GM21515 (cell line): ENCODE results near the gene PLEKHA5.
"Not testable (repeated sequence)": the region's sequence is repeated elsewhere in the genome, so short reads cannot be mapped to it uniquely, and the experiment has no call there.

Experiments
- ATAC-seq: cut with Tn5 transposase; IDR thresholded peaks from one replicate; pipeline ENCODE4 v1.9.1; 2021; ENCODE audit not compliant: unreplicated experiment

PLEKHA5 gene

DNA sequence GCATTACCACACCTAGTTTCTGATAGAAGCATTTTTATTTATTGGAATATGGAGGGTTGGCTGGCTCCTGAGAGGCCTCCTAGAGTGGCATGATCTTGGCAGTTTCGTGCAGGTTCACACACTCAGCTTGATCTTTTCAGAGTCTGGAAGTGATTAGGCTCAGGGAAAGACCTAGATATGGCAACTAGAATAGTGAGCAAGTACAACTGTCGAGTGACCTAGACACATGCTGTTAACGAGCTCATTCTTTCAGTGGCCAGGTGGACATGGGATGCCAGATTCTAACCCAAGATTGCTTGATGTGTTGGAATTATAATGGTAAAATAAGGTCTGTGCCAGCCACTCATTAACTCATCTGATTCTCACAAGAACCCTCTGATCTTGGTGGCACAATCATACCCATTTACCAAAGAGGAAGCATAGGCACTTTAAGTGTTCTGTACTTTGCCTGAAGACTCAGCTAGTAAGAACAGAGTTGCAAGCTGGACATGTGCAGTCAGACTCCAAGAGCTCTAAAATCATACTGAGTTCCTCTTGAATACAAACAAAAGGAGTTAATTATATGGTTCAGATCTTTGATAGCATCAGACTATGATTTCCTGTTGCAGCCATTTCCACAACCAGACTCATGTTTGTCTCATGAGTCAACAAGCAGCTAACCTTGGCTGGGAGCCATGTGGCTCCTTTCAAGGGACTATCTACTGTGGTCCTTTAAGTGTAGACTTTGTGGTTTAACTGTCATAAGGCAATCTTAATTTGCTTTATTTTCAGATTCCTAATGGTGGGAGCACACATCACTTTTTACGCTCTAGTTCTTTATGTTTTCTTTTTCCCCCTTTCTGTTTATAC is 144.2 kb downstream of the PLEKHA5 start:
- no peak for ATAC-seq

DNA sequence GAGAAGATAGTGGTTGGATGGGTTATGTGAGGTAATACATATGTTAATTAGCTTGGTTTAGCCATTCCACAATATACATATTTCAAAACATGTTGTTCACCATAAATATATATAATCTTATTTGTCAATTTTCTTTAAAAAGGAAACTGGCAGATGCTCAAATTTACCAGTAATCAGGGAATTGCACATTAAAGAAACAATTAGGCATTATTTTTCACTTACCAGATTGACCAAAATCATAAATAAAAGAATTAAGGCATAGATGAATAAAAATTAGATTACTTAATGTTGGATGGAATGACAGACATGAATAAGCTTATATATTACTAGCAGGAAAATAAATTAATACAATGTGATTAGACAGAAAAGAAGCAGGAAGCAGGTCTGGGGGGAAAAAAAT is 147.2 kb downstream of the PLEKHA5 start:
- no peak for ATAC-seq

DNA sequence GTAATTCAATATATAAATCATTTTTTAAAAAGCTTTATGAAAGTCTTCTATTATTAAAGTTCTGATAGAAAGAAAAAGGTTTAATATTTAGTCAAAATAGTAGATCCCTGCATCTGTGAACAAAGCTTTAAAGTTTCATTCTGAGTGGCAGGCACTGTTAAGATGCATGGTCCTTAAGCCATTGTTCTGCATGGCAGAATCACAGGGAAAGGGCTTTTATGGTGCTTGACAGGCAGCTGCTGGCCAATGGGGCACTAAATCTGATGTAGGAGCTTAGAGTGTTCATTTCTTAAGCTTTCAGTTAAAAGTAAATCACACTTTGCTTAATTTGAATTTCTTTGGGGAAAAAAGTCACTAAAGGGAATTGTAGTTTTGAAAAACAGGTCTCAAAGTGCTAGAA is 148.2 kb downstream of the PLEKHA5 start:
- ATAC-seq: no peak

DNA sequence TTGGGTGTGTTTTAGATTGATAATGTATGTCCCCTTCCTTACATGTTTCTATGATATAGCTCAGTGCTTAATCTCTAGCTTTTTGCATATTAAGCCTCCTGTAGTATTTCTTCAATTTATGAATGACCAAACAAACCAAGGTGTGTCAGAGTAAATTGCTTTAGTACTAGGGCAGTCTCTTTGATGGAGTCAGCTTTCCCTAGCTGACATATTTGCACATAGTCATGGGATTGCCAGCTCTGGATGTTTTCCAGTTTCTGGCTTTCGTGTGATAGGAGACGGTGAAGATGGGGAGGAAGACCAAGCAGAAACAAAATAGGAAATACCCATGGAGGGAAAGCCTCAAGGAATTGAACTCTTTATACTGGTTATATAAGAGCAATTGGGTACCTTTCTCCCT is 148.9 kb downstream of the PLEKHA5 start:
- no peak for ATAC-seq

DNA sequence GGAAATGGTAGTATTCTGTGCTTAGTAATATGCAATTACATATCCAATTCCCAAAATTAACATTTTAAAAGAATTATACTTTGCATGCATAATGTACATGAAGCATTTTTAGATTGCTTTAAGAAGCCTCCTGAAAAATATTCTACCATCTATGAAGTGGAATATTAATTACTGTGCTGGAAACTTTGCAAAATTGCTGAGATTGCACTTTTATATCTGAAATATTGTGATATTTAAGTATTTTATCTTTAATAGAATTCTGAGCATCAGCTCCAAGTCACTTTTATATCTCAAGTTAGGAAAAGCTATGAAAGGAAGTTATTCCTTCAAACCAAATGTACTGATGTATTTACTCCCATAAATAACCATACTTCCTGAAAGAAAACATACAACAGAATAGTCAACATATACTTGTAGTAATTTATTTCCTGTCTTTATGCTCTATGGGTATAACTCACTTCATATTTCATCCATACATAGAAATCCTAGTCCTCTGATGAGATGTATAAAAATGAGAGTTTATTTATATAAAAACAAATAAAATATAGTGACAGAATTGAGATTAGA is 152.7 kb downstream of the PLEKHA5 start:
- ATAC-seq: no peak

DNA sequence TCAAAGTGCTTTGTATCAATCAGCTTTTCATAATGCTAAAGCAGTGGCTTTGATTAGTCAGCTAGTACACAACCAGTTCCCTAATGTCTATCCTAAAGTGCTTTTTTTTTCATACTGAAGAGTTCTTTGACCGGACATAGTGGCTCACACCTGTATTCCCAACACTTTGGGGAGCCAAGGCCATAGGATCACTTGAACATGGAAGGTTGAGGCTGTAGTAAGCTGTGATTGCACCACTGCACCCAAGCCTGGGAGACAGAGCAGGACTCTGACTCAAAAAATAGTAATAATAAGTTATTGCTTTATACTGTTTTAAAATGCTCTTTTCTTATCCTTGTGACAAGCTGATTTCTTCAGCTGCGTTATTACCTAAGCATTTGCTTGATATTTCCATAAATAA is 155.1 kb downstream of the PLEKHA5 start:
- ATAC-seq: no peak

DNA sequence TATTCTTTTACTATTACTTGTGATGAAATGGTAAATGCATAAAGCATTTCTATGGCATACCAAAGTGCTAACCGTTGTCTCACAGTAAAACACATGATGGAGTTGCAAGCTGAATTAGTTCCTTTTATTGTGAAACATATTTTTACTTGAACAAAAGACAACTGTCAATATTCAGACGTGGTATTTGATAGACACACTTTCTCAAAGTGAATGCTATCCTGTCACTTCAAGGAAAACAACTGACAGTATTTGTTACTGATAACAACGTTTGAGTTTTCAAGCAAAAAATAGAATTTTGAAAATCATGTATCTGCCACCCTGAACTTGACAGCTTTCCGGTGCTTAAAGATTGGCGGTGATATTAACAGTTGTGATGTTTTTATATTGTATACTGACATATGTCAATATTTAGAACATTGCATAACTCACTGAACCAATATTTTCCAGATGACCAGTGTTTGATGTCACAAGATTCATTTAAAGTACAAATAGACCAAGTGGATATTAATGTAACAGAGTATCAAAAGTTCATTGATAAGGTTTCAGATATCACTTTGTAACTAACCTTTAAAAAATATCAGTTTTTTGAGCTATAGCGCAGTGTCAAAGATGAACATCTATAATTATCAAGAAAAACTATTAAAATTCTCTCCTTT is 156.4 kb downstream of the PLEKHA5 start:
- ATAC-seq: no peak

DNA sequence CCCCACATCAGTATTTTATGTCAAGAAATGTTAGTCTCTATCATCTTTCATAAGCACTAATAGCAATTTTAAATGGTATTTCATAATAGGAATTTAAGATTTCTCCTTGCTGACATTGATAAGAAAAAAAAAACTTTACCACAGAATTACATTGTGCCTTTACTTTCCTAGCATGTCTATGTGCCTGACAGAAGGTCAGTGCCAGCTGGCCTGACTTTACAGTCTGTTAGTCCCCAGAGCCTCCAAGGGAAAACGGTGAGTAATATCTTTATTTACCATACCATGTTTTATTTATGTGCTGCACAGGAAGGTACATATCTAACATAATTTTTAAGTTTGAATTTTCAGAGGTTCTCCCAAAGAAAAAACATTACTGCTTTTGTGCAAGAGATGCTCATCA is 157.8 kb downstream of the PLEKHA5 start:
- ATAC-seq: no peak

DNA sequence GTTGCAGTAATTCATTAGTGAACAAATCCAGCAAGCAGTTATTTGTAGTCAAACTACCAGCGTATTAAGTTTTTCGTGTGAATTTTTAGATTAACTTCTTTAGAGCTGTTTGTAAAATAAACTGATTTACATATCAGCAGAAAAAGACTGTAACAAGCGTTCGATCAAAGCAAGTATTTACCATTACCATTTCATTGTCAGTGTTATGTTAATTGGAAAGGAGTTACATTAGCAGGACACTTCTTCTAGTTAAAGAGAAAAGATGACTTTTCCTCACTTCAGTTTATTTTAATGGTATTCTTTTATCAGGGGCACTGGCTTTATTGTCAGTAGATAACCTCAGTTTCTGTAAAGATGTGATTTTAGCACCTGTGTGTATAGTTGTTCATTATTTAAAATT is 158.6 kb downstream of the PLEKHA5 start:
- ATAC-seq: no peak

DNA sequence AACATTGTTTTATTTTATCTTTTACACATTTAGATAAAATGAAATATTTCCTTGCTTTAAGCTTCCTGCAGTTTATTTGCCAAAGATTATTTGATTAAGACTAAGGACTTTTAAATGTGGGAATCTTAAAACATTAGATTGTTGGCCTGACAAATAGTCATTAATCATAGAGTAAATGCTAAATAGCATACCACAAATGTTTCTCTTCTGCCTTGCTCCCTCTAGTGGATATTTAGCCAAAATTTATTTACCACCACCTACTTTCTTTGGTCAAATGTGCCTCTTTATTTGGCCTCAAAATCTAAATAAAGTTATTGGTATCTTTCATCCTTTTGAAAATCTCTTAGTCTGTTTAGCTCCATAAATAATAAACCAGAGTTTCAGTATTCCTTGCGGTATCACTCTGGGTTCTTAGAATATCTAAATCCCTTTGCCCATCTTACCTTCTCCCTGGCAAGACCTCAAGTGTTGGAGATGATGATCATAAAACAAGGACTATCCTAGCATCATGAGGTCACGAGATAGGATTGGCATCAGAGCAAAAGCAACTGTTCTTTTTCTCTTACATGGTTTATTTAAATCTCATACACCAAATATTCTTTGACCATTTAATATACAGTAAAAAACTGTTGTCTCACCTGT is 159.2 kb downstream of the PLEKHA5 start:
- ATAC-seq: no peak

DNA sequence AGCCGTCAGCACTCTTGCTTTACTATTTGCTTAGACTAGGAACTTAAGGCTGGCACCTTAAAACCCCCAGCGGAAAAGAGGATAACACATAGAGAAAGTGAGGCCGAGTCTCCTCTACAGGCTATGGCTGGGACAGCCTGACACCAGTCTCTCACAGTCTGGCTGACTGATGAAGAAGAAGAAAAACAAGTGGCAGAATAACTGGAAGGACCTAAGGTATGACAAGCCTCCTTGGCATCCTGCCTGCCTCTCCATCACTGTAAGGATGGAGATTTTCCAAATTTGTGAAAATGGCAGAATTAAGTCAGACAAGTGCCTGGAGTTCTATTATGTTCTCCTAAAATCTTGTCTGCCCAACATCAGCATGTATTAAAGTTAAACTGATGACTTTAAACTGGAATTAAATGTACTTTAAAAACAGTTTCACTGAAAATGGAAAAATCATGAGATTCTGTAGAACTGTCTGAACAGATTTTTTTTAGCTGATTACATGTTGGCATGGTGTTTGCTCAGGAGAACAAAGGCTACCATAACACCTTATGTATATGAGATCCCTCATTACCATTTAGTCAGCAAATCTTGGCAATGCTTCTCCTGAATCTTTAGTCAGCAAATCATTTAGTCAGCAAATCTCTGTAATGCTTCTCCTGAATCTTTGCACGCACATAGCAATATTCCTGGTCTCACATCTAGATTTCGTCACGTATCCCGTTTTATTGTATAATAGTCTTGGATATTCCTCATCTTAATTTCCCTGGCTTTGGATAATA is 169.5 kb downstream of the PLEKHA5 start:
- ATAC-seq: no peak

DNA sequence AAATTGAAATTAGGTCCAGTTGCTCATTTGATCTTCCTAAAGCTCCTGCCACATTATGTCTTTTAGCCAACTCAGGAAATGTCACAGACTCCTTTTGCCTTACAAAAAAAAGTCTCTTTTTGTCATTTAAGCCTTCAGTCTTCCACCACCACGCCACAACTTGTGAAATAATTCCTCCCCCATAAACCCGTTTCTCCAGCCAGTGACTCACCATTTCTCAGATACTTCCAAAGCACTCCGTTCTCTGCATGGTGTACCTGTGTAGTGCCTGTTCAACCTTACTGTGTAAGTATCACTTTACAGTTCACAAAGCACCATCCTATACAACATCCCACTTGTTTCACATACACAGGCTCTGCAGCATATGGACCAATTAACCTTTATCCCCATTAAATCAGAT is 170.2 kb downstream of the PLEKHA5 start:
- ATAC-seq: no peak

DNA sequence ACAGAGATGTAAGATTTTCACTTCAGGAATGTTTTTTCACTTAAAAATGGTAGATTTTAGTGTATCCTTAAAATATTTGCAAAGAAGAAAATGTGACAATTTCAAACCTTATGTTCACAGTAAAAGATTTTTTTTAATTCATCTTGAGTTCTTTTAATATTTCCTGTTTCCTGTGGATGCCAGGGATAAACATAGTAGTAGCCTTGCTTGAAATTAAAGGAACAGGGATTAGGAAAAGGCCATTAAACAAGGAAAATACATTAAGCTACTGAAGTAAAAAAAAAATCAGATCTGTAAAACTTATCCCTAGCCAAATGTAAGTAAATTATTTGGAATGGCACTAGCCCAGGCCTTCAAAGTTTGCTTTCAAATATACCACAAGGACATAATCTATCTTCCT is 171.7 kb downstream of the PLEKHA5 start:
- no peak for ATAC-seq

DNA sequence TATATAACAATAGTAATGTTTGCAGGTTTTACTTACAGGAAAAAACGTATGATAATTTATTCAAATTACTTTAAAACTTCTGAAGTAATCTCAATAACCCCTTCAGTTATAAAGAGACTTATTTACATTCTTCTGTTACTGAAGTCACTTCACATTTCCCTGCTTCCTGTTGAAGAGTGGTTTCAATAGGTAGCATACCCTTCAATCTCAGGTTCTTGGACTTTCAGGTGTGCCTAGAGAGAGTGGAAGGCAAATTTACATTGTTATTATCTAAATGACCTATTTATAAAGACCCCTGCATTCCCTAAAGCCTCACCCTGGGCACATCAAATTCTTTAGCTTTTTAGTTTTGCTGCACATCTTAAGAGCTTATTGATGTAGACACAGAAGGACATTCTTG is 172.2 kb downstream of the PLEKHA5 start:
- ATAC-seq: no peak

DNA sequence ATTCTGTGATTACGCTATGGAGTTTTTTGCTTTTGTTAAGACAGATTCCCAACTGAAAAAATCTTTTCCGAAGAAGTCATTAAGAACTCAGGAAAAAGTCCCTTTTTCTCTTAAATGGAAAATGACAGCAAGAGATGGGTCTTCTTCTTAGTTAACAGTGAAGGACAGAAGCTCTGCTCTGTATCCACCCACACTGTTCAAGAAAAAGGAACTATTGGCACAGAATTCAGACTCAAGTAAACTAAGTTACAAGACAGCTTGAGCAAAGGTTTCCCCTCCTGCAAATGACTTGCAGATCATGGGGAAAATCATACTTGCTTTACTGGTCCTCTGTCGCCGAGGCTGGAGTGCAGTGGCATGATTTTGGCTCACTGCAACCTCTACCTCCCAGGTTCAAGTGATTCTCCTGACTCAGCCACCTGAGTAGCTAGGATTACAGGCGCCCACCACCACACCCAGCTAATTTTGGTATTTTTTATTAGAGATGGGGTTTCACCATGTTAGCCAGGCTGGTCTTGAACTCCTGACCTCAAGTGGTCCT is 172.6 kb downstream of the PLEKHA5 start:
- no peak for ATAC-seq

DNA sequence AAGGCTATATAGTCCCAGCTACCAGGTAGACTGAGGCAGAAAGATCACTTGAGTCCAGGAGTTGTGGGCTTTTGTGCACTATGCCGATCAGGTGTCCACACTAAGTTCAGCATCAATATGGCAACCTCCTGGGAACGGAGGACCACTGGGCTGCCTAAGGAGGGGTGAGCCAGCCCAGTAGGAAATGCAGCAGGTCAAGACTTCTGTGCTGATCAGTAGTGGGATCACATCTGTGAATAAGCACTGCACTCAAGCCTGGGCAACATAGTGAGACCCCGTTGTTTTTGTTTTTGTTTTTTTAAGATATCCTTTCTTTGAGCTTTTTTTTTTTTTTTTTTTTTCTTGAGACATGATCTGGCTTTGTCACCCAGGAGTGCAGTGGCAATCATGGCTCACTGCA is 174.0 kb downstream of the PLEKHA5 start:
- ATAC-seq: no peak

DNA sequence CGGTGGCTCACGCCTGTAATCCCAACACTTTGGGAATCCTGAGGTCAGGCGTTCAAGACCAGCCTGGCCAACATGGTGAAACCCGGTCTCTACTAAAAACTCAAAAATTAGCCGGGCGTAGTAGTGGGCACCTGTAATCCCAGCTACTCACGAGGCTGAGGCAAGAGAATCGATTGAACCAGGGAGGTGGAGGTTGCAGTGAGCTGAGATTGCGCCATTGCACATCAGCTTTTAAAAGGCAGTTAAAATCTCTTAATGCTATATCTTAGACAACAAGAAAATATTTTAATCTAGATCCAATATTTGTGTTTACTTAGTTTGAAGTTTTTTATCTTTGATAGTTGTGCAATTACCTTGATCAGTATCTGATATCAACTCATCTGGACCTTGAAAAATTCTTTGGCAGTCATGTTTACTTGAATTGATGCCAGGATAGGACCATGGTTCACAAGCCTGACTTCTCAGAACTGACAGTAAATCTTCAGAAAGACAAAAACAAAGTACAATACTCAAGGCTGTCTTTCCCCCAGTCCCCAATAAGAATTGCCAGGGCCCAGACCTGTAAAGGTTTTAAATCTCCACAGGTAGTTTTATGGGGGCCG is 174.7 kb downstream of the PLEKHA5 start:
- no peak for ATAC-seq

DNA sequence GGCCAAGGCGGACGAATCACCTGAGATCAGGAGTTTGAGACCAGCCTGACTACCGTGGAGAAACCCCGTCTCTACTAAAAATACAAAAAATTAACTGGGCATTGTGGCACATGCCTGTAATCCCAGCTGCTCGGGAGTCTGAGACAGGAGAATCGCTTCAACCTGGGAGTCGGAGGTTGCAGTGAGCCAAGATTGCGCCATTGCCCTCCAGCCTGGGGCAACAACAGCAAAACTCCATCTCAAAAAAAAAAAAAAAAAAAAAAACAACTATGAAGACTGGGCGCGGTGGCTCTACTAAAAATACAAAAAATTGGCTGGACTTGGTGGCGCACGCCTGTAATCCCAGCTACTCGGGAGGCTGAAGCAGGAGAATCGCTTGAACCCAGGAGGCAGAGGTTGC is 176.1 kb downstream of the PLEKHA5 start:
- ATAC-seq: not testable (repeated sequence)

DNA sequence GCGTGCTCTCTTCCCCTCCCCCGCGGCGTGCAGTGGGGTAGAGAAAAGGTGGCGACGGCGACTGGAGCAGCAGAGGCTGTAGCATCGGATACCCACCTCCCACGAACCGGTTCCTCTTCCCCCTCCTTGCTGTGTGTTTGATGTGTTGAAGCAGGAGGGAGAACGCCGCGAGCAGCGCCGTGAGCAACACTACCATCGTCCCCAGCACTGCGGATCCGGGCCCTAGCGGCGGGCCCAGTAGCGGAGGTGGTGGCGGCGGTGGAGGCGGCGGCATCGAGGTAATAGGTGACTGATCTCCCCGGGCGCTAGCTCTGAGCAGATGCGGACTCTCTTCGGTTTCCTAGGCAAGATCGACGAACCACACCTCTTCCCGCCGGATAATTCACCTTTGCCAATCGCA is 176.8 kb downstream of the PLEKHA5 start:
- ATAC-seq: no peak

DNA sequence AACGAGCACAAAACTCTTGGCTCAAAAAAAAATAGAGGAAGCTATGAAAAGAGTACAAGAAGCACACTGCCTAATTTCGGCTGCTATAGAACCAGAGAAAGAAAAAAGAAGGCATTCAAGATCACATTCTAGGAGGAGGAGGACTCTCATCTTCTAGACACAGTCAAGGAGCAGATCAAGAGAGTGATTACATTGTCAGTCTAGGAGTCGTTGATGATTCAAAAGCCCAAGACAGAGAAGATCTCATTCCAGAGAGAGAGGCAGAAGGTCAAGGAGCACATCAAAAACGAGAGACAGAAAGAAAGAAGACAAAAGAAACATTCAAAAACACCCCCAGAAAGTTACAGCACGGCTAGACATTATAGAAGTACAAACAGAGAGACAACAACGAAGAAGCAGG is 177.9 kb downstream of the PLEKHA5 start:
- no peak for ATAC-seq
